Activated CD8-positive, alpha-beta memory T cell treated with anti-CD3 and anti-CD28 coated beads for 48 hours (primary cell): ENCODE measurements around the gene CPLANE2.

ENCODE experiments used
- DNase-seq, 3 experiments: peaks; one replicate each; pipeline ENCODE4 v3.0.0-alpha.2; 2020; ENCODE audit warnings: low read depth in 2 of 3, low spot score in 2 of 3

The CPLANE2 gene

DNA sequence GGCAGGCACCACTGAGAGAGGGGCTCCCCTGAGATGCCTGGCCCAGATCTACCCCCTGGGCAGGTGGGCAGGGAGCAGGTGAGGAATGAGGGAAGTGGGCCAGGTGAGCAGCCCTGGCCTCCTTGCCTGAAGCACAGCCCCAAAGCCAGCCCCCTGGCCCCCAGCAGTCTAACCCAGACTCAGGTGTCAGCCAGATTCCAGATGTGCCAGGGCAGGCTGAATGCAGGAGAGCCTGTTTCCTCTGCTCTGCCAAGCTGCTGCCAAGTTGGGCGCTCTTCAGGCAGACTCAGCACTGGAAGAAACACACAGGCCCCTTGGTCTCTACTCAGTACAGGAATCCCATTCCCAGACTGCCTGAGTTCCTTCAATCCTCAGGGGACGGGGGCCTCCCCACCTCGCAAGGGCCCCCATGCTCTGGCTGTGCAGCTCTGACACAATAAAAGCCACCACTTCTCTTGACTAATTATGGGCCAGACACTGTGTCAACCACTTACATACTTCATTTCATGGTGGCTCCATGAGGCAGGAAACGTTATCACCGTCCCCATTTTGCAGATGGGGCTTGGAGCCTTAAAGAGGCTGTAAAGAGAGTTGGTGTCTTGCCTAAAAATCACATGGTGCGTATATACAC is 45.0 kb downstream of the CPLANE2 start:
- no peak for DNase-seq

DNA sequence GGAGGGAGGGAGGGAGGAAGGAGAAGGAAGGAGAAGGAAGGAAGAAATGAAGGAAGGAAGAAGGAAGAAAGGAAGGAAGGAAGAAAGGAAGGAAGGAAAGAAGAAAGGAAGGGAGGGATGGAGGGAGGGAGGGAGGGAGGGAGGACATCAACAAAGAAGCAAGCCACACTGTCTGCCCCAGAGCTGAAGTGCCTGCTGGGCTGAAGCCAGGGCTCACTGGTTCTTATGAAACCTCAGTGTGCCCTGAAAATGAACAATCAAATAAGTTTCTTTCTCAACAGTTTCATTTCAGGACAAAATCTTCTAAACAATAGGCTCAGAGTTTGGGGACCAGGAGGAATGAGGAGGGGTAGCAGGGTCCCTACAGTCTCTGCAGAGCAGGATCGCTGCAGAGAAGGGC is 45.7 kb downstream of the CPLANE2 start:
- no peak for DNase-seq

DNA sequence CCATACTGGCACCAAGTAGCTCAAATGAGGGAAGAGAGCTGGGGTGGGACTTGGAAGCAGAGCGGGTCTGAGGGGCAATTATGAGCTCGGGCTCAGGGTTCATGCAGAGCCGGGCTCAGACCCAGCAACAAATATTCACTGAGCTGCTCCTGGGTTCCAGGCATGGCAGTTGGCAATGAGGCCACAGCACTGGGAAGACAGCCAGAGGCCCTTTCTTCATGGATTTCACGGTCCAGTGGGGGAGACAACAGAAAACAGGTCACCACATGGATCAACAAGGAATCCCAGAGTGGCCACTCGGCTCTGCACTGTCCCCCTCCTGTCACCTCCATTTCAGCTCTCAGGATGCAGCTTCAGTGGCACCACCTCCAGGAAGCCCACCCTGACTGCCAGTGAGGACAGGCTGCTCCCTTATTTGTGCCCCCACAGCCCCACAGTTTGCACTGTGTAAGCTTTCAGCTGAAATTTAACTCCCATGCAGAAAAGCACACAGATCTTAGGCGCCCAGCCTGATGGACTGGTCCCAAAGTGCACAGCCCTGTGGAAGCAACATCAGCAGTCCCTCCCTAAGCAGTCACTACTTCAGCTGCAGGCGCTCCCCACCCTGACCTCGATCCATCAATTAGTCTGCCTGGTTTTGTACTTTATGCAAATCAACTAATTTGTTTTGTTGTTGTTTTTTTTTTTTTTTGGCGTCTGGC is 46.9 kb downstream of the CPLANE2 start:
- no peak for DNase-seq

DNA sequence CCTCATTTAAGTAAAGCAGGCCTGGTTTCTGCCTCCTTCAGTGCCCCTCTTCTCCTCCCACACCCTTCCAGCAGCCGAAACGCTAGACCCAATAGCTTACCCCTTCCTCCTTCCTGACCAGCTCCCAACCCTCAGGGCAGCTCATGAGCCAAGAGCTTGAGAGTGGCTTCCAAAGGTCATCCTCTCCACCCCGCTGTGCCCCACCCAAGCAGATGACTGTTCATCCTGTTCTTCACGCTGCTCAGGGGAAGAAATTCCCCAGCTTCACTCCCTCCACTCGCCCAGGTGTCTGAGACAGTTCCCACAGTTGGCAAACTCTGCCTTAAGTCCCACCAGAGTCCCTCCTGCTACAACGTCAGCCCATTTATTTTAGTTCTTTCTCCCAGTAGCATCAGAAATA is 48.0 kb downstream of the CPLANE2 start:
- no peak for DNase-seq

DNA sequence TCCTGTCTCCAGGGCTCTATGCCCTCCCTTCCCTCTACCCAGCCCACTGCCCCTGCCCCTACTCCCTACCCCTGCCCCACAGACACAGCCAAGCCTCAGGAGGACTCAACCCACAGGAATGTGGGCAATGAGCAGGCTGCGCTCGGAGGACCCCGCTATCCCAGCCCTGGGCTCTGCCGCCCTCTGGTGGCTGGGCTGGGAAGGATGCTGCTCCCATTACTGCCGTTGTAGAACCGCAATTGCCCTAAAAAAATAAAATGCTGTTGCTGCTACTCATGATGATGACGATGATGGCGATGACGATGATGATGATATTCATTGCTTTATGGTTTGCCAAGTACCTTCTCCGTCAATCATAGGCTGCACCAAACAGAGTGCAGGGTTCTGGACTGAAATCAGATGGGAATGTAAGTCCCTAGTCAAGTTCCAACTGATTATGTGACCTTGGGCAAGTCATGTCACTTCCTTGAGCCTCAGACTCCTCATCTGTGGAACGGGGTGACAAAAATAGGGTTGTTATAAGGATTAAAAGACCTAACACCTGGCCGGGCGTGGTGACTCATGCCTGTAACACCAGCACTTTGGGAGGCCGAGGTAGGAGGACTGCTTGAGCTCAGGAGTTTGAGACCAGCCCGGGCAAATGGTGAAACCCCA is 49.1 kb downstream of the CPLANE2 start:
- peak; percentile 34 to 69 (median 61) for DNase-seq

DNA sequence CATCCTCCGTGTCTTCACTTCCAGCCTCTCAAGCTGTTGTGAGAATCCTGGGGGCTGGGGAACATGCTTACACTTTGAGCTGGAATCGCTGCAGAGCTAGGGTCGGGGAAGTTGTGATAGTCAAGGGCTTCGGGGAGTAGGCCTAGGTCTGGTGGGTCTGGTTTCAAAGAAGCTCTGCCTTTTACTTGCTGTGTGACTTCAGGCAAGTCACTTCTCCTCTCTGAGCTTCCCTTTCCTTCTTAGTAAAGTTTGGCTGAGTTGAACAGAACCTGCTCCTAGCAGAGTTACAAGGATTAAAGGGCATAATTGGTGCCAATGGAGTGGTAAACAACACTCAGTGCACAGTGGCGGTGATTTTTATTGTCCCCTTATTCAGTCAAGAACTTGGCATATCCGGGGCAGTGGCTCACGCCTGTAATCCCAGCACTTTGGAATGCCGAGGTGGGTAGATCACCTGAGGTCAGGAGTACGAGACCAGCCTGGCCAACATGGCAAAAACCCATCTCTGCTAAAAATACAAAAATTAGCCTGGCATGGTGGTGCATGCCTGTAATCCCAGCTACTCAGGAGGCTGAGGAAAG is 50.2 kb downstream of the CPLANE2 start:
- DNase-seq, result no peak

DNA sequence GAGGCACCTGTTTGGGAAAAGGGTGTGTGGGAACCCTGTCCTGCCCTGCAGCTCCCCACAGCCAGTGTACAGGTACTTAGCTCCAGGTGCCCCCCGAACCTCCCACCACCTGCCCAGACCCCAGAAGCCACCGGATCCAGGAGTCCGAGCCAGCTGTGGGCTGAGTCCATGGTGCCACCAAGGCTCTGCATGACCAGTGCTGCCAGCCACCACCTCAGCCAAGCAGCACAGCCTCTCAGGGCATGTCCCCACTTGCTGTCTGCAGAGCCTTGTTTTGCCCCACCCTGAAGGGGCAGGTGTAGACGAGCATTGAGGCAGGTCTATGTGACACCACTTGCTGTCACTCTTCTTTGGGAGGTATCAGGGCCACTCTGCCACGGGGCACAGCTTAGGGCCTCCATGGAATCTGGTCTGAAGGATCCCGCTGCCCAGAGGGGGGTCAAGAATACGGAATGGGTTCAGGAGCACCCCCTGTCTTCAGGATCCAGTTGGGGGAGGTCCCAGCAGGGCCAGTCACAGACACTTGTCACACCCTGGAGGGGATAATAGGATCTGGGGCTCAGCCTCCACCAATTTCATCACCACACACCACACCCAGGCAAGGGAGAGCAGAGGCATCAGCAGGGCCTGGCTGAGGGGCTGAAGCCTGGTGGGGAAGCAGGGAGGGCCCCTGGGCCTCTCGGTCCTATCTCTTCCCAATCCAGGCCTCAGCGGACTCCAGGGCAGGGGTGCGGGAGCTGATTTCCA is 52.3 kb downstream of the CPLANE2 start:
- no peak for DNase-seq

DNA sequence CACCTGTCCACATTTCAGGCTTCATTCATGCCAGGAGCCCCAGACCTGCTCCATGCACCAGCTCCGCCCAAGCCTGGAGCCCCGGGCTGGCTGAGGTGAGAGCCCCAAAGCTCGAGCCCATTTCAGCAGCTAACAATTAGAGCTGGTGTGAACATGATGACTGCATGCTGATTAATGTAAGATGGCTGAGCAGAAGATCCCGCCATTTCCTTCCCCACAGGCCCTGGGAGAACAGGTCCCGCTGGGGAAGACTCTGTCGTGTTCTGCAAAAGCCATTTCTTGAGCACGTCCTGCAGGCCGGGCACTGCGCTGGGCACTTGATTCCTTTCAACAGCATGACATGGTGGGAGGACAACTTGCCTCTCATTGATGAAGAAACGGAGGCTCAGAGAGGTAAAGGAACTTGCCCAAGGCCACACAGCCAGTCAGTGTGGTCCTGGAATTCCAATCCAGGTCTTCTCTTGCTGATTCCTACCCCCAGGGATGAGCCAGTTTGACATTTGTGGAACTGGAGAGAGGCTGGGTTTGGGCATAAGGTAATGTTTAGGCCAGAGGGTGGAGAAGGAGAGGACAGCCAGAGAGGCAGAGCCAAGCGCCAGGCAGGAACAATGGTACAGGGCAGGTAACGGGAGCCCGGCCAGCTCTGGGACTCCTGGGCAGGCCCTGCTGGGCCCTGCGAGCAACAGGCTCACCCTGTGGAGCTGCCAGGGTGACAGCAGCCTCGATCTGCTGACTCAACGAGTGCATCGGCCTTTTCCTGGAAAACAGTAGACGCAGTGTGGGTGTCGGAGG is 53.0 kb downstream of the CPLANE2 start:
- DNase-seq, result no peak

DNA sequence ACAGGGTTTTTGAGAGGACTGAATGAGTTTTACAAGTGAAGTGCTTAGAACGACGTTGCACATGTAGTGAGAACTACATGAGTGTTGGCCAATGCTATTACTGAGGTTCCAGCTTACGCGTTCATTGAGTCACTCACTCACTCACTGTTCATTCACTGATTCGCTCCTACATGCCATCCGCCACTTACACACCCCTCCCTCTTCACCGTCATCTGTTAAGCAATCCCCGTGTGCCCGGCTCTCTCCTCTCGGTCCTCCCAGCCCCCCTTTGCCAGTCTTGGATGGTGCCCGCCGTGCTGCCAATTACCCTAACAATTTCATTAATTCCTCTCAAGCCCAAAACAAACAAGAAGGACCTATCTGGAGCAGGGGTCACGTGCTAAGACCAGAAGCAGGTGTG is 53.8 kb downstream of the CPLANE2 start:
- DNase-seq, result no peak

DNA sequence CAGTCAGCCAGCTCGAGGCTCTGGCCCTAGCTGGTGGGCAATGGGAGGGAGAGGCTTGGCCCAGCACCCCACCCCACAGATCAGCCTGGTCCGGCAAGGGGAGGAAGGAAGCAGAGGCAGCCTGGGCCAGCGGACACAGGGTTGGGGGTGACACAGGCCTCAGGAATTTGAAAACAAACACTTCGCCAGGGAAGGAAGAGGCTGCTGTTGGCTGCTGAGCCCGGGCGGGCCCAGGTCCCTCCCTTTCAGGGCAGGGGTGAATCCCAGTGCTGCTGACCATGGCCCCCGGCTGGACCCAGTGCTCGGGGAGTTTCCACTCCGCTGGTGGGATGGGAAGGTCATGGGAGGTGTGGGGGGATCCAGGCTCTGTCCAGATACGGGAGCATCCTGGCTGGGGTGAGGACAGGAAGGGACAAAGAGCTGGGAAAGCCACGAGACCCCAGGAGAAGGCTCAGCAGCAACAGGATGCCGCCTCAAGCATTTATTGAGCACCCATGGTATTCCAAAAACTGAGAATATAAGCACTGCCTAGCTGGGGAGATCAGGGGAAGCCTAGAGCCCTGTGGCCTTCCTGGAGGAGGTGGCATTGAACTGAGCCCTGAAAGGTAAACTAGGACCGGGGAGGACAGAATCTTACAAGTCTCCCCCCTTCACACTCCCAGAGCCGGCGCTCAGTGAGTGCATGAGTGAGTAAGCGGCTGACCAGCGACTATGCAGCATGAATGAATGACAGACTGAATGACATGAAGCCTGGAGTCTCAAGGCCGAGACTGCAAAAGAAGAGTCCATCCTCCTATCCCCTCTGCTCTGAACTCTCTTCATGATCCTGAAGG is 54.9 kb downstream of the CPLANE2 start:
- no peak for DNase-seq
